WERI-Rb-1 (cell line): ENCODE results near the gene NEK6.
"Not testable (repeated sequence)": the region's sequence is repeated elsewhere in the genome, so short reads cannot be mapped to it uniquely, and the experiment has no call there.

ENCODE experiments used
- DNase-seq: peaks from one replicate; pipeline ENCODE4 v3.0.0-alpha.2; 2020
- H3K27ac ChIP-seq: fragments of 250-450 bp; sonication (Bioruptor Pico); 2 replicates; pipeline ENCODE4 v1.5.1; 2020; ENCODE audit warnings: mild to moderate bottlenecking, moderate library complexity
- H3K27me3 ChIP-seq: fragments of 250-450 bp; sonication (Bioruptor Pico); 2 replicates; pipeline ENCODE4 v1.5.1; 2021; ENCODE audit warnings: mild to moderate bottlenecking, low read depth, moderate library complexity; ENCODE audit not compliant: insufficient read depth, severe bottlenecking
- H3K36me3 ChIP-seq: fragments of 250-450 bp; sonication (Bioruptor Pico); 2 replicates; pipeline ENCODE4 v1.5.1; 2020; ENCODE audit warnings: mild to moderate bottlenecking, moderate library complexity
- H3K4me3 ChIP-seq: 2 replicates; pipeline ENCODE4 v1.5.1; 2011; ENCODE audit warnings: low read depth, mild to moderate bottlenecking, control low read depth, low read length
- H3K9me3 ChIP-seq: fragments of 250-450 bp; sonication (Bioruptor Pico); 2 replicates; pipeline ENCODE4 v1.5.1; 2021; ENCODE audit warnings: mild to moderate bottlenecking, moderate library complexity; ENCODE audit not compliant: severe bottlenecking
- CTCF ChIP-seq: IDR thresholded peaks from 2 replicates; pipeline ENCODE4 v1.5.1; 2011; ENCODE audit warnings: low read depth, mild to moderate bottlenecking, control low read depth, inconsistent platforms, low read length

NEK6 gene

GRCh38 chr9:124228516-124228915 lies 29.2 kb upstream of the NEK6 start:
- no peak for DNase-seq

GRCh38 chr9:124231095-124231737 lies 26.5 kb upstream of the NEK6 start:
- no peak for DNase-seq
- no peaks in the 10 kb centered on the region for H3K36me3 ChIP-seq
- H3K27ac ChIP-seq = no peak overlapping the region
- H3K27me3 ChIP-seq = no peaks in the 10 kb centered on the region
- H3K4me3 ChIP-seq = no peak overlapping the region
- no peak for TF ChIP-seq CTCF
- peaks cover 2% of the 10 kb centered on the region for H3K9me3 ChIP-seq

More at GRCh38 chr9:124228516-124228915, 29.2 kb upstream of the NEK6 start:
- TF ChIP-seq CTCF = no peak
- no peaks in the 10 kb centered on the region for H3K27me3 ChIP-seq
- no peak overlapping the region for H3K4me3 ChIP-seq
- no peak overlapping the region for H3K27ac ChIP-seq
- peaks cover 2% of the 10 kb centered on the region for H3K9me3 ChIP-seq
- H3K36me3 ChIP-seq = no peaks in the 10 kb centered on the region

- Histone ChIP-seq H3K27me3 (peaks cover 4% of the 10 kb centered on the region), H3K36me3 (no peaks in the 10 kb centered on the region), H3K9me3 (no peaks in the 10 kb centered on the region), H3K27ac (no peak overlapping the region), H3K4me3 (no peak overlapping the region)
- TF ChIP-seq CTCF = no peak
- no peak for DNase-seq
Measured at GRCh38 chr9:124238546-124239140, 19.1 kb upstream of the NEK6 start.

- Histone ChIP-seq H3K27ac (no peak overlapping the region), H3K36me3 (no peaks in the 10 kb centered on the region), H3K4me3 (no peak overlapping the region), H3K27me3 (peaks cover 4% of the 10 kb centered on the region), H3K9me3 (no peaks in the 10 kb centered on the region)
- TF ChIP-seq CTCF = no peak
- DNase-seq = no peak
Measured at GRCh38 chr9:124239249-124240073, 18.3 kb upstream of the NEK6 start.

- no peak for DNase-seq
- H3K9me3 ChIP-seq = no peaks in the 10 kb centered on the region
- no peaks in the 10 kb centered on the region for H3K36me3 ChIP-seq
- no peak for TF ChIP-seq CTCF
- no peaks in the 10 kb centered on the region for H3K27me3 ChIP-seq
- no peak overlapping the region for H3K27ac ChIP-seq
- H3K4me3 ChIP-seq = no peak overlapping the region
Measured at GRCh38 chr9:124242331-124243194, 15.2 kb upstream of the NEK6 start.

- not testable (repeated sequence) for H3K27me3 ChIP-seq, H3K36me3 ChIP-seq, H3K27ac ChIP-seq, H3K4me3 ChIP-seq, H3K9me3 ChIP-seq, DNase-seq
Measured at GRCh38 chr9:124247393-124247792, 10.4 kb upstream of the NEK6 start.
